ENCODE measurements around the gene AOPEP.
A peak's percentile ranks its signal among the peaks of the same experiment; 100 is the strongest.

Gene AOPEP

DNA sequence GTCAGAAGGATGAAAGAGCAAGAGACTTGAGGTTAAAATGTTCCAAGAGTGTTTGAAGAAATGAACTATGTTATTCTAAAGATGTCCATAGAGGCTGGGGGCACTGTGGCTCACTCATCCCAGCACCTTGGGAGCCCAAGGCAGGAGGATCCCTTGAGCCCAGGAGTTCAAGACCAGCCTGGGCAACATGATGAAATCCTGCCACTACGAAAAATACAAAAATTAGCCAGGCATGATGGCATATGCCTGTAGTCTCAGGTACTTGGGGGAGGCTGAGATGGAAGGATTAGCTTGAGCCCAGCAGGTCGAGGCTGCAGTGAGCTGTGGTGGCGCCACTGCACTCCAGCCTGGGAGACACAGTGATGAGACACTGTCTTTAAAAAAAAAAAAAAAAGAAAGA, 2.7 kb downstream of the AOPEP start:
- FAIRE-seq (no peak), DNase-seq (ENCODE audit: insufficient read length, low spot score) (no peak)
- TF ChIP-seq SPI1 (IDR thresholded peaks at IDR 0.05; ENCODE audit: low read depth, low read length) (no peak), TAF1 (IDR thresholded peaks at IDR 0.05; ENCODE audit: low read depth, low read length) (no peak), POLR2A (IDR thresholded peaks at IDR 0.05; ENCODE audit: low read depth, low read length) (no peak), POLR2AphosphoS5 (IDR thresholded peaks at IDR 0.05; ENCODE audit: low read depth, low read length) (no peak)

DNA sequence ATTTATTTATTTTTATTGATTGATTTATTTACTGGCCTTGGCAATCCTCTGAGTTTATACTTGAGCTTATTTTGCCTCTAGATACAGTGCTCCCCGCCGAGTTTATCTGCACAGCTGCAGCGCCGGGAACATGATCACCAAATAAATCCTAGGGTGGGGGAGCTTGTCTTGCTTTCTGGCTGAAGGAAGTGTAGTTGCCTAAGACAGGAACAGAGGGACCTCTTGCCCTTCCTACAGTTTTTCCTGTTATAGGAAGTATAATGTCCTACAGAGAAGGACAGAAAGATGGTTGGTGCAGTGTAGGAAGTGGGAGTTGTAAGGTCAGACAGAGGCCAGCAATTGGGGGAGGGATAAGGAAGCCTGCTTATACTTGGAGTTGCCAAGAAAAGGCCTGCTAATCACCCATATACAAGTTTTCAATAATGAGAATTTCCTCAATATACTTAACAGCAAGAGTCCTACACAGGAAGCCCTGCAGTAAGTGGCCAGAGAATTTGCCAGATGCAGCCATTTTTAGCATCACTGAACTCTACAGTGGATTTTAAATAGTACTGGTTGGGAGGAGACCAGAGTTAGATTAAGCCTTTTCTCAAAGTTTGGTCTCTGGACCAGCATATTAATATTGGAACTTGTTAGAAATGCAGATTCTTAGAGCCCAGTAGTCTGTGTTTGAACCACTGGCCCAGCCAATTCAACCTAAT, 7.7 kb downstream of the AOPEP start:
- no peak for TF ChIP-seq POLR2AphosphoS5 (IDR thresholded peaks at IDR 0.05; ENCODE audit: low read depth, low read length)
- no peak for TF ChIP-seq SPI1 (IDR thresholded peaks at IDR 0.05; ENCODE audit: low read depth, low read length)
- no peak for TF ChIP-seq TAF1 (IDR thresholded peaks at IDR 0.05; ENCODE audit: low read depth, low read length)
- no peak for TF ChIP-seq POLR2A (IDR thresholded peaks at IDR 0.05; ENCODE audit: low read depth, low read length)
- no peak for TF ChIP-seq POU2F2 (IDR thresholded peaks at IDR 0.05; ENCODE audit: low read depth, low read length)
- FAIRE-seq (no peak), DNase-seq (ENCODE audit: insufficient read length, low spot score) (no peak)

DNA sequence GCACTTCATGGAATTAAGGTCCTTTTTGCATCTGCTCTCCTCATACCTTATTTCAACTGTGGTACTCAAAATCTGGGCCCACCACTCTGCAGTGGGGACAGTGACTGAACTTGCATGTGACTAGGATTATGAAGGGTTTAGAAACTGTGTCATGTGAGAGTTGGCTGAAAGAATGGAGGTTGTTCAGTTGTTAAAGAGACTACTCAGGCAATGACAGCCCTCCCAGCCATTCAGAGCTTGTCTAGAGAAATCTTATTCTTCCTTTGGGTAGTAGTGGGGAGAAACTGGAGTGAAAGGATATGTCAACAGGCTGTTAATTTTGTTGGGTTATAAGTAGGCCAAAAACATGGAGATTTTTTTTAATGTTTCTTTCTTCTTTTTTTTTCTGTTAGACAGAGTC, 10.3 kb downstream of the AOPEP start:
- no peak for FAIRE-seq
- no peak for DNase-seq (ENCODE audit: insufficient read length, low spot score)
- TF ChIP-seq POU2F2 (IDR thresholded peaks at IDR 0.05; ENCODE audit: low read depth, low read length) (no peak), POLR2A (IDR thresholded peaks at IDR 0.05; ENCODE audit: low read depth, low read length) (no peak), PAX5 (IDR thresholded peaks at IDR 0.05; ENCODE audit: insufficient read depth, low read length, severe bottlenecking) (no peak), SPI1 (IDR thresholded peaks at IDR 0.05; ENCODE audit: low read depth, low read length) (no peak), TAF1 (IDR thresholded peaks at IDR 0.05; ENCODE audit: low read depth, low read length) (no peak), POLR2AphosphoS5 (IDR thresholded peaks at IDR 0.05; ENCODE audit: low read depth, low read length) (no peak)

DNA sequence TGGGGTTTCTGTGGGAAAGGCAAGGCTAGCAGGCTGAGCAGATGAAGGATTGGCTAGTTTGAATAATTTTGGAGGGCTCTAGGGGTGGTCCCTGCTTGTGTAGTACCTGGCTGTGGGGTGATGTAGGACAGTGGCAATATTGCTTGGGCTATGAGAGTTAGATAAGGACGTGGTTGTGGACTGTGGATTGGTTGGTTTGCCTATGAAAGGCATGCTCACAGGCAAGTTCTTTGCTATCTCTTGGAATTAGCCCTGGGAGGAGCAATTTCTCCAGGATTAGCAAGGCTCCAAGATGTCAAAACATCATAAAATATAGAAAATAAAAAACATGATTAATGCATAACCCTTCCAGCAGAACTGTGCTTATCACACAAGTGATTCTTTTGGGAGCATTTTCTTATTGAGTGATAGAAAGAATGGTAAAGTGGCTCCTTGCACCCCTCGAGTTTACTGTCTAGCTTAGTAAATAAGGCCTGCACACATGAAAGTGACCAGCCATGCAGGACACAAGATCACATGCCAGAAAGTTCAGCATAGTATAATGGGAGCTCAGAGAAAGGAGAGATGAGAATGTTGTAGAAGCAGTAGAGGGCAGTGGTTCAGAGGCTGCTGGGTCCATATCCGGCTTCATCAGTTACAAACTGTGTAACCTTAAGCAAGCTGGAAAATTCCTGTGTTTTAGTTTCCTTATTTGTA, 13.8 kb downstream of the AOPEP start:
- no peak for FAIRE-seq
- no peak for DNase-seq (ENCODE audit: insufficient read length, low spot score)
- no peak for TF ChIP-seq PAX5 (IDR thresholded peaks at IDR 0.05; ENCODE audit: insufficient read depth, low read length, severe bottlenecking)
- no peak for TF ChIP-seq POU2F2 (IDR thresholded peaks at IDR 0.05; ENCODE audit: low read depth, low read length)
- no peak for TF ChIP-seq POLR2A (IDR thresholded peaks at IDR 0.05; ENCODE audit: low read depth, low read length)
- no peak for TF ChIP-seq TAF1 (IDR thresholded peaks at IDR 0.05; ENCODE audit: low read depth, low read length)
- TF ChIP-seq SPI1 (IDR thresholded peaks at IDR 0.05; ENCODE audit: low read depth, low read length) = no peak
- TF ChIP-seq POLR2AphosphoS5 (IDR thresholded peaks at IDR 0.05; ENCODE audit: low read depth, low read length) = no peak

DNA sequence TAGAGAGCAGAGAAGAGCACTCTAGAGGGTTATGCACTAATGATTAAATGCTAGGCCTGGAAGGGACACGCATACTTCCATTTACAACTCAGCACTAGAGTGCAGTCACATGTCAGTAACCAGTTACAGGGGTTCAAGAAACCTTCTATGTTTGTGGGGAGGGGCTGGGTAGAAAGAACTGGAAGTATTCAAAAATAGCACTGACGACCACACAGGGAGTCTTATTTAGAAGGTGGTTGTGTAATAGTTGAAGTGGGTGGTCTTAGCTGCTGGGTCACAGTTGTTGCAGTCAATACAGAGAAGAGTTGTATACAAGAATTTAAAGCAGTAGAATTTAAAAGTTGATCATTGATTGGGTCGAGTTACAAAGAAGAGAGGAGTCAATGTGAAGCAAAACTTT, 15.4 kb downstream of the AOPEP start:
- TF ChIP-seq PAX5 (IDR thresholded peaks at IDR 0.05; ENCODE audit: insufficient read depth, low read length, severe bottlenecking) = no peak
- no peak for TF ChIP-seq TAF1 (IDR thresholded peaks at IDR 0.05; ENCODE audit: low read depth, low read length)
- TF ChIP-seq POU2F2 (IDR thresholded peaks at IDR 0.05; ENCODE audit: low read depth, low read length) = no peak
- no peak for TF ChIP-seq SPI1 (IDR thresholded peaks at IDR 0.05; ENCODE audit: low read depth, low read length)
- TF ChIP-seq POLR2A (IDR thresholded peaks at IDR 0.05; ENCODE audit: low read depth, low read length) = no peak
- TF ChIP-seq POLR2AphosphoS5 (IDR thresholded peaks at IDR 0.05; ENCODE audit: low read depth, low read length) = no peak
- no peak for DNase-seq (ENCODE audit: insufficient read length, low spot score)
- no peak for FAIRE-seq

DNA sequence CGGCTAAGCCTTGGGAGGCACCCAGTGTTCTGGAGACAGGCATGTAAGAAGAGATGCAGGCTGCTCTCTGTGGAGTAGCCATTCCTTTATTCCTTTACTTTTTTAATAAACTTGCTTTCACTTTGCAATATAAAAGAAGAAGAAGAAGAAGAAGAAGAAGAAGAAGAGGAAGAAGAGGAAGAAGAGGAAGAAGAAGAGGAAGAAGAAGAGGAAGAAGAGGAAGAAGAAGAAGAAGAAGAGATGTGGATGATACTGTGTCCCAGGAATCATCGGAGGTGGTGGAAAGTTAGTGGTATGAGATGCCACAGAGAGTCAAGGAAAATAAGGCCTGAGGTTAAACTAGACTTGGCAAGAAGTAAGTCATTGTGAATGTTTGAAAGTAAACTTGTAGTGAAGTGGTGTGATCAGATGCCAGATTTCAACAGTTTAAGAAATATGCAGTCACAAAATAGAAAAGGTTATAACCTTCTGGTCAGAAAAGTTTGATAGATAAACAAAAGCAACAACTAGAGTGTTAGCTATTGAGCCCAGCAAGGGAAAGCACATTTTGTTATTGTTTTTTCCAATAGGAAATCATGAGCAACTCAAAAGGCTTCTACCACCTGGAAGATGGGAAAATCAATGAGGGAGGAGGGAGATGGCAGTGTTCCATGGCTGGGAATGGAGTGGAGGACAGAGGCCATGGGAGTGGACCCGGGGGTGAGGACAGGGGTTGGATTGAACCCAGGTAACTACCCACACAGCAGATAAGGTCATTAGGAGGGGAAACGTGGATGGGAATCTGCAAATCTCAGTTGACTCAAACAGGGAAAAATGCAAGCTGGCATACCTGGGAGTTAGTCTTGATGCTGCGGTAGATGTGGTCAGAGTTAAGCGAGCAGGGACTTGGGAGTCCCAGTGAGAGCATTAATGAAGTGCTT, 16.8 kb downstream of the AOPEP start:
- FAIRE-seq (no peak), DNase-seq (ENCODE audit: insufficient read length, low spot score) (no peak)
- TF ChIP-seq SPI1 (IDR thresholded peaks at IDR 0.05; ENCODE audit: low read depth, low read length) = no peak
- TF ChIP-seq POLR2AphosphoS5 (IDR thresholded peaks at IDR 0.05; ENCODE audit: low read depth, low read length) = no peak
- TF ChIP-seq PAX5 (IDR thresholded peaks at IDR 0.05; ENCODE audit: insufficient read depth, low read length, severe bottlenecking) = no peak
- TF ChIP-seq POLR2A (IDR thresholded peaks at IDR 0.05; ENCODE audit: low read depth, low read length) = no peak
- no peak for TF ChIP-seq POU2F2 (IDR thresholded peaks at IDR 0.05; ENCODE audit: low read depth, low read length)
- TF ChIP-seq TAF1 (IDR thresholded peaks at IDR 0.05; ENCODE audit: low read depth, low read length) = no peak

DNA sequence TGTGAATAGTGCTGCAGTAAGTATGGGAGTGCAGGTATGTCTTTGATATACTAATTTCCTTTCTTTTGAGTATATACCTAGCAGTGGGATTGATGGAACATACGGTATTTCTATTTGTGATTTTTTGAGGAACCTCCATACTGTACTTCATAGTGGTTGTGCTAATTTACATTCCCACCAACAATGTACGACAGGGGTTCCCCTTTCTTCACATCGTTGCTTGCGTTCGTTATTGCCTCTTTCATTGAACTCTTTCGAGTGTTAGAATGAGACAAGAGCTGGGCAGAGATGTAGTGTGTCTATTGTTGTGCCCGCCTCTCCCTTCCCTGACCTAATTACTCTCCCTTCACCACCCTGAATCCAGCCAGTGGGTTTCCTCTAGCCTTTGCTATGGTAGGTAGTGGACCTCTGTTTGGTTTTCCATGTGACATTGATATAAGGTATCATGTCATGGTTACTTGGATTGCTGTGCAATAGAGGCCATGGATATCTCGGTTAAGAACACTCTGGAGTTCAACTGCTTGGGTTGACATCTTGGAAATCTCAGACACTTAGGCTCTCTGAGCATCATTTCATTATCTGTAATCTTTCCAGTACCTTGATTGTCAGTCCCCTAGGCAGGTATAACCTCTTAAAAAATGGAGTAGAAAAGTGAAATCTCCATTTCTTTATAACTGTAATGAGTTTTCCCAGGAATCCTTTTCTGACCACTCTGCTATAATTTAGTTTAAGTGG, 19.5 kb downstream of the AOPEP start:
- no peak for DNase-seq (ENCODE audit: insufficient read length, low spot score)
- TF ChIP-seq SPI1 (IDR thresholded peaks at IDR 0.05; ENCODE audit: low read depth, low read length) (peak; percentile 25; the same call in 1 of the 2 replicates), POLR2A (IDR thresholded peaks at IDR 0.05; ENCODE audit: low read depth, low read length) (no peak)
- no peak for FAIRE-seq

DNA sequence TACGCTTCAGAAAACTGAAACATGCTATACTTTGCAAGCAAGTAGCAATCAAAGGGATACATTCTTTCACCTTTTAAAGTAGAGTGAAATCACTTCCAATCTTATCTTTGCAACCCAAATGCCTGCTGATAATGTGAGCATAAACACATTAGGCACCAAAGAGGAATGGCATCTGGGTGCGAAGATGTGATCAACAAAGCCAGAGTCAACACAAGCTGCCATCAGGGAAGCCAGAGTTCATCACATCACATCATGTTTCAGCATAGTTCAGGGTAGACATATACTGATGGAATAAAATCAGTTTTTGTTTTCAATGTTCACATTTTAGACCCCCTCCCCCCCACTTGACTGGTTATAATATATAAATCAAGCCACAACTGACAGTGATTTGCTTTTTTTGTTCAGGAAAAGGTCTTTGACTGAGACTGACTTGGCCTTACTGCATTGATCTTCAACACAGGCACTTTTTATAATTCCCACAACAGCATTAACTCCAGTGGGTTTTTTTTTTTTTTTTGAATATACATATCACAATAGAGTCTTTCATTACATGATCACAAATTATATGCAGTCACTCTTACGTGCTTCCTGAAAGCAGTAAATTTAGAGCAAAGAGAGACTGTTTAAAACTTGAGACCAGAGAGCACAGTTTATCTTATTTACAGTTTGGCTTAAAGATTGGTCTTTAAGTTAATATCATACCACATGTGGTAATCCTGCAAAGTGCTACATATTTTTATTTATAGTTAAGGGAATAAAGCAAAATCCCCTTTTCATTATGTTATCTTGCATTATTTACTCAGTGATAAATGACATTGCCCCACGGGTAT, 20.3 kb downstream of the AOPEP start:
- DNase-seq (ENCODE audit: insufficient read length, low spot score) (no peak), FAIRE-seq (no peak)
- no peak for TF ChIP-seq SPI1 (IDR thresholded peaks at IDR 0.05; ENCODE audit: low read depth, low read length)
- no peak for TF ChIP-seq POLR2A (IDR thresholded peaks at IDR 0.05; ENCODE audit: low read depth, low read length)
- no peak for TF ChIP-seq POU2F2 (IDR thresholded peaks at IDR 0.05; ENCODE audit: low read depth, low read length)
- TF ChIP-seq TAF1 (IDR thresholded peaks at IDR 0.05; ENCODE audit: low read depth, low read length) = no peak
- TF ChIP-seq PAX5 (IDR thresholded peaks at IDR 0.05; ENCODE audit: insufficient read depth, low read length, severe bottlenecking) = no peak
- no peak for TF ChIP-seq POLR2AphosphoS5 (IDR thresholded peaks at IDR 0.05; ENCODE audit: low read depth, low read length)

Data from GM12891 (cell line).